Activated CD4-positive, alpha-beta T cell treated with anti-CD3 and anti-CD28 coated beads, Interleukin-2, amount 50 U/mL, for 1 hour (primary cell): ENCODE measurements around the gene PAPSS2.

Experiments
- DNase-seq: peaks from one replicate; pipeline ENCODE4 v3.0.0-alpha.2; 2020

The PAPSS2 gene

GRCh38 chr10:87753995-87754866 is 94.6 kb downstream of the PAPSS2 start:
- no peak for DNase-seq

- DNase-seq: no peak
Observed at GRCh38 chr10:87757685-87758084, 98.0 kb downstream of the PAPSS2 start.

GRCh38 chr10:87759551-87759950 is 99.9 kb downstream of the PAPSS2 start:
- DNase-seq: no peak

GRCh38 chr10:87760195-87760905 is 100.7 kb downstream of the PAPSS2 start:
- no peak for DNase-seq

- DNase-seq: no peak
Observed at GRCh38 chr10:87761153-87761552, 101.5 kb downstream of the PAPSS2 start.

- DNase-seq: no peak
Observed at GRCh38 chr10:87761892-87762291, 102.2 kb downstream of the PAPSS2 start.

GRCh38 chr10:87763086-87763861 is 103.6 kb downstream of the PAPSS2 start:
- DNase-seq: no peak

GRCh38 chr10:87764072-87764934 is 104.6 kb downstream of the PAPSS2 start:
- no peak for DNase-seq

GRCh38 chr10:87765666-87766376 is 106.1 kb downstream of the PAPSS2 start:
- no peak for DNase-seq

- DNase-seq: no peak
Observed at GRCh38 chr10:87767253-87767652, 107.6 kb downstream of the PAPSS2 start.

GRCh38 chr10:87771871-87772500 is 112.3 kb downstream of the PAPSS2 start:
- DNase-seq: no peak

GRCh38 chr10:87775766-87776165 is 116.1 kb downstream of the PAPSS2 start:
- no peak for DNase-seq

GRCh38 chr10:87776328-87776727 is 116.7 kb downstream of the PAPSS2 start:
- no peak for DNase-seq

- DNase-seq: no peak
Observed at GRCh38 chr10:87781545-87781944, 121.9 kb downstream of the PAPSS2 start.

- DNase-seq: no peak
Observed at GRCh38 chr10:87782721-87783120, 123.0 kb downstream of the PAPSS2 start.

GRCh38 chr10:87786421-87786820 is 126.7 kb downstream of the PAPSS2 start:
- DNase-seq: no peak

GRCh38 chr10:87790185-87790584 is 130.5 kb downstream of the PAPSS2 start:
- no peak for DNase-seq

GRCh38 chr10:87794285-87794684 is 134.6 kb downstream of the PAPSS2 start:
- no peak for DNase-seq
